Activated CD4-positive, alpha-beta T cell treated with anti-CD3 and anti-CD28 coated beads, Interleukin-2, amount 50 U/mL, for 1 hour (primary cell): ENCODE data around the gene SYT3.
"Not testable (repeated sequence)": the region's sequence is repeated elsewhere in the genome, so short reads cannot be mapped to it uniquely, and the experiment has no call there.

Experiments
- DNase-seq: peaks from one replicate; pipeline ENCODE4 v3.0.0-alpha.2; 2020

Gene SYT3

GRCh38 chr19:50633973-50634372 lies 5.7 kb downstream of the SYT3 start:
- no peak for DNase-seq

GRCh38 chr19:50633359-50633758 lies 6.3 kb downstream of the SYT3 start:
- no peak for DNase-seq

GRCh38 chr19:50632151-50632835 lies 7.4 kb downstream of the SYT3 start:
- DNase-seq = no peak

GRCh38 chr19:50629801-50630200 lies 9.9 kb downstream of the SYT3 start:
- no peak for DNase-seq

GRCh38 chr19:50629194-50629593 lies 10.5 kb downstream of the SYT3 start:
- DNase-seq = no peak

GRCh38 chr19:50628551-50628950 lies 11.1 kb downstream of the SYT3 start:
- no peak for DNase-seq

- no peak for DNase-seq
Observed at GRCh38 chr19:50628146-50628545, 11.5 kb downstream of the SYT3 start.

GRCh38 chr19:50626795-50627194 lies 12.9 kb downstream of the SYT3 start:
- DNase-seq = no peak

GRCh38 chr19:50626011-50626410 lies 13.7 kb downstream of the SYT3 start:
- no peak for DNase-seq

- DNase-seq = no peak
Observed at GRCh38 chr19:50624949-50625600, 14.6 kb downstream of the SYT3 start.

GRCh38 chr19:50620394-50620906 lies 19.2 kb downstream of the SYT3 start:
- not testable (repeated sequence) for DNase-seq

- not testable (repeated sequence) for DNase-seq
Observed at GRCh38 chr19:50619184-50619583, 20.5 kb downstream of the SYT3 start.

GRCh38 chr19:50618379-50618778 lies 21.3 kb downstream of the SYT3 start:
- not testable (repeated sequence) for DNase-seq

GRCh38 chr19:50612504-50613404 lies 26.9 kb downstream of the SYT3 start:
- DNase-seq = not testable (repeated sequence)

GRCh38 chr19:50607874-50608785 lies 31.6 kb downstream of the SYT3 start:
- peak; percentile 56 for DNase-seq

- DNase-seq = no peak
Observed at GRCh38 chr19:50607388-50607787, 32.3 kb downstream of the SYT3 start.

- not testable (repeated sequence) for DNase-seq
Observed at GRCh38 chr19:50606059-50606836, 33.4 kb downstream of the SYT3 start.

GRCh38 chr19:50604264-50605073 lies 35.2 kb downstream of the SYT3 start:
- DNase-seq = not testable (repeated sequence)

GRCh38 chr19:50602935-50603334 lies 36.7 kb downstream of the SYT3 start:
- no peak for DNase-seq

- DNase-seq = no peak
Observed at GRCh38 chr19:50602496-50602895, 37.2 kb downstream of the SYT3 start.

GRCh38 chr19:50602089-50602422 lies 37.6 kb downstream of the SYT3 start:
- DNase-seq = no peak
